CD14-positive monocyte (primary cell): ENCODE measurements around the gene TAF1C. TPM values are rescaled to one million over a fixed set of nuclear protein-coding genes. Genes with fewer than 3 reads are reported as not detected.

Source experiments
- DNase-seq, 3 donors: peaks; one replicate each; pipeline ENCODE4 v3.0.0-alpha.2; 2011 to 2022
- H2AFZ ChIP-seq: 2 replicates; pipeline ENCODE4 v1.6.0; 2012; ENCODE audit warnings: mild to moderate bottlenecking, low read depth, low read length, inconsistent platforms; ENCODE audit not compliant: insufficient read depth, poor library complexity, severe bottlenecking
- H3K27ac ChIP-seq, 2 donors: 1 replicate in 1 of 2; 2 replicates in 1 of 2; pipeline ENCODE4 v1.5.1; 2012 to 2013; ENCODE audit warnings: low read length in 2 of 2, control low read depth in 1 of 2, inconsistent platforms in 1 of 2, low read depth in 1 of 2, mild to moderate bottlenecking in 1 of 2
- H3K27me3 ChIP-seq, 2 donors: one replicate each; pipeline versions ENCODE4 v1.6.0 to v1.6.1; 2011 to 2013; ENCODE audit warnings: low read length in 2 of 2; ENCODE audit not compliant: control insufficient read depth in 2 of 2, insufficient read depth in 2 of 2
- H3K36me3 ChIP-seq, 2 donors: replicated peaks in 1 of 2; 1 replicate in 1 of 2; 2 replicates in 1 of 2; pipeline versions ENCODE4 v1.5.1 to v1.6.1; 2012 to 2013; ENCODE audit warnings: low read length in 2 of 2, control low read depth in 1 of 2, inconsistent platforms in 1 of 2, mild to moderate bottlenecking in 1 of 2; ENCODE audit not compliant: insufficient read depth in 2 of 2, control insufficient read depth in 1 of 2
- H3K4me1 ChIP-seq, 2 donors: 1 replicate in 1 of 2; 2 replicates in 1 of 2; pipeline versions ENCODE4 v1.5.1 to v1.6.1; 2012 to 2013; ENCODE audit warnings: low read length in 2 of 2, control low read depth in 1 of 2, inconsistent platforms in 1 of 2, mild to moderate bottlenecking in 1 of 2, moderate library complexity in 1 of 2; ENCODE audit not compliant: insufficient read depth in 2 of 2, control insufficient read depth in 1 of 2
- H3K4me2 ChIP-seq: replicated peaks from 2 replicates; pipeline ENCODE3; 2012; ENCODE audit warnings: low read length, moderate library complexity, mild to moderate bottlenecking; ENCODE audit not compliant: poor library complexity, severe bottlenecking; ENCODE audit errors: extremely low read depth
- H3K4me3 ChIP-seq, 3 experiments: fragments of 200-600 bp in 1 of 3; sonication (generic) in 1 of 3; replicated peaks in 1 of 3; 1 replicate in 2 of 3; 2 replicates in 1 of 3; pipeline ENCODE4 v1.5.1; 2011 to 2013; ENCODE audit warnings: low read length in 3 of 3, mild to moderate bottlenecking in 3 of 3, control low read depth in 2 of 3, low read depth in 2 of 3, inconsistent platforms in 1 of 3, moderate library complexity in 1 of 3
- H3K79me2 ChIP-seq: 2 replicates; pipeline ENCODE4 v1.6.0; 2012; ENCODE audit warnings: mild to moderate bottlenecking, control low read depth, inconsistent platforms, low read length, moderate library complexity; ENCODE audit not compliant: insufficient read depth
- H3K9ac ChIP-seq: 2 replicates; pipeline ENCODE4 v1.6.0; 2017; ENCODE audit warnings: low read length, mild to moderate bottlenecking; ENCODE audit not compliant: insufficient read depth, poor library complexity, severe bottlenecking
- H3K9me3 ChIP-seq, 2 donors: replicated peaks in 1 of 2; 1 replicate in 1 of 2; 2 replicates in 1 of 2; pipeline versions ENCODE4 v1.5.1 to v1.6.1; 2012 to 2013; ENCODE audit warnings: low read length in 2 of 2, control low read depth in 1 of 2; ENCODE audit not compliant: control insufficient read depth in 1 of 2, insufficient read depth in 1 of 2
- H4K20me1 ChIP-seq: 2 replicates; pipeline ENCODE4 v1.6.0; 2012; ENCODE audit warnings: mild to moderate bottlenecking, low read length, control low read depth, moderate library complexity; ENCODE audit not compliant: insufficient read depth
- H3K27ac Mint-ChIP-seq, 7 donors: one replicate each; pipeline ENCODE4 v1.8.0; 2020; ENCODE audit warnings: mild to moderate bottlenecking in 7 of 7, mixed read lengths in 7 of 7, moderate library complexity in 6 of 7, inconsistent platforms in 2 of 7
- H3K27me3 Mint-ChIP-seq, 3 donors: one replicate each; pipeline ENCODE4 v1.8.0; 2021 to 2022; ENCODE audit warnings: low read depth in 3 of 3, mild to moderate bottlenecking in 3 of 3, mixed read lengths in 3 of 3, moderate library complexity in 3 of 3, inconsistent platforms in 1 of 3
- H3K36me3 Mint-ChIP-seq, 2 donors: one replicate each; pipeline ENCODE4 v1.8.0; 2020; ENCODE audit warnings: mixed read lengths in 2 of 2, inconsistent platforms in 1 of 2, mild to moderate bottlenecking in 1 of 2
- H3K4me1 Mint-ChIP-seq: one replicate; pipeline ENCODE4 v1.8.0; 2020; ENCODE audit warnings: mild to moderate bottlenecking, mixed read lengths
- H3K4me3 Mint-ChIP-seq, 2 donors: one replicate each; pipeline ENCODE4 v1.8.0; 2020; ENCODE audit warnings: mild to moderate bottlenecking in 2 of 2, mixed read lengths in 2 of 2, moderate library complexity in 1 of 2
- H3K9me3 Mint-ChIP-seq, 7 donors: one replicate each; pipeline ENCODE4 v1.8.0; 2020 to 2022; ENCODE audit warnings: mixed read lengths in 7 of 7, mild to moderate bottlenecking in 6 of 7, moderate library complexity in 6 of 7, inconsistent platforms in 2 of 7
- CTCF ChIP-seq: fragments of 200-600 bp; IDR thresholded peaks from one replicate; pipeline ENCODE4 v1.8.0; 2022; ENCODE audit warnings: antibody characterized with exemption, mild to moderate bottlenecking
- WGBS: methylation state at CpG from one replicate; pipeline ENCODE4 v1.1.5; 2013; ENCODE audit warnings: missing lambda C conversion rate; ENCODE audit not compliant: insufficient coverage; 5-methylcytosine and 5-hydroxymethylcytosine counted together
- intact Hi-C, 2 donors: fragments of 100-400 bp; cut with micrococcal nuclease; formaldehyde crosslinking; loops; one replicate each; pipeline versions ENCODE4 v1.15.0 to v1.15.1; 2023
- polyA plus RNA-seq, 3 donors: library from polyadenylated mRNA; depleted of rRNA in 1 of 3; unstranded in 2 of 3; stranded (reverse) in 1 of 3; fragments of 300-500 nt in 2 of 3; fragments of >200 nt in 1 of 3; fragmentation: Illumina TruSeq in 2 of 3; gene quantifications; 1 replicate in 2 of 3; 2 replicates in 1 of 3; pipeline ENCODE4 v1.2.3, GENCODE V29; 2012 to 2021

The TAF1C gene
- polyA plus RNA-seq, 3 donors, result 4.0 to 126 (median 4.5) TPM

GRCh38 chr16:84181144-84181915, 5.5 kb downstream of the TAF1C start:
- peaks cover 0 to 2% (median 1%) of the 10 kb centered on the region in 3 donors for H3K27me3 Mint-ChIP-seq
- peaks cover 5% of the 10 kb centered on the region for H4K20me1 ChIP-seq
- peaks cover 15 to 17% of the 10 kb centered on the region in 2 donors for H3K4me1 ChIP-seq
- no peak overlapping the region for H2AFZ ChIP-seq
- H3K36me3 Mint-ChIP-seq, result peaks cover 70 to 83% of the 10 kb centered on the region in 2 donors
- no peaks in the 10 kb centered on the region for H3K9me3 ChIP-seq
- peak overlapping the region in 2 of 7 donors; percentile 15 to 30 for H3K27ac Mint-ChIP-seq
- no peak overlapping the region for H3K4me3 Mint-ChIP-seq
- H3K9me3 Mint-ChIP-seq, result no peaks in the 10 kb centered on the region
- H3K4me3 ChIP-seq, result no peak overlapping the region
- peaks cover 74 to 79% of the 10 kb centered on the region in 2 donors for H3K36me3 ChIP-seq
- 96% methylated on average over 30 of the region's 41 CpGs for WGBS
- no peak overlapping the region for H3K27ac ChIP-seq
- TF ChIP-seq CTCF, result no peak
- no peak overlapping the region for H3K4me2 ChIP-seq
- no peak overlapping the region for H3K9ac ChIP-seq
- H3K79me2 ChIP-seq, result peaks cover 27% of the 10 kb centered on the region
- DNase-seq, result no peak
- intact Hi-C loops, result loop anchor here in 1 of 2 donors (5.0 kb wide), 2 partner anchors 34 to 114 kb away; partner anchors contain the start of genes DNAAF1 and HSDL1
- no peaks in the 10 kb centered on the region for H3K27me3 ChIP-seq
- peaks cover 19% of the 10 kb centered on the region for H3K4me1 Mint-ChIP-seq

GRCh38 chr16:84180519-84181140, 6.2 kb downstream of the TAF1C start:
- Mint-ChIP-seq H3K36me3 (peaks cover 70 to 83% of the 10 kb centered on the region in 2 donors), H3K4me1 (peaks cover 19% of the 10 kb centered on the region), H3K27ac (peak overlapping the region in 2 of 7 donors; percentile 71 to 76), H3K4me3 (no peak overlapping the region), H3K27me3 (peaks cover 0 to 2% (median 1%) of the 10 kb centered on the region in 3 donors), H3K9me3 (no peaks in the 10 kb centered on the region)
- peaks cover 74 to 79% of the 10 kb centered on the region in 2 donors for H3K36me3 ChIP-seq
- H3K4me3 ChIP-seq, result no peak overlapping the region
- intact Hi-C loops, result loop anchor here in 1 of 2 donors (5.0 kb wide), 2 partner anchors 33 to 113 kb away; partner anchors contain the start of genes DNAAF1 and HSDL1
- no peaks in the 10 kb centered on the region for H3K9me3 ChIP-seq
- H3K79me2 ChIP-seq, result peaks cover 20% of the 10 kb centered on the region
- H3K4me2 ChIP-seq, result no peak overlapping the region
- no peak overlapping the region for H3K27ac ChIP-seq
- H3K9ac ChIP-seq, result no peak overlapping the region
- H2AFZ ChIP-seq, result no peak overlapping the region
- TF ChIP-seq CTCF, result no peak
- 93% methylated on average over 12 of the region's 21 CpGs for WGBS
- H3K4me1 ChIP-seq, result peaks cover 16 to 17% of the 10 kb centered on the region in 2 donors
- peaks cover 5% of the 10 kb centered on the region for H4K20me1 ChIP-seq
- no peaks in the 10 kb centered on the region for H3K27me3 ChIP-seq
- DNase-seq, result no peak
